ENCODE results near the gene CCNG1. TPM values are rescaled to one million over a fixed set of nuclear protein-coding genes. Genes with fewer than 3 reads are reported as not detected.

CCNG1 gene
- total RNA-seq, 1 donor from 2014 or later = 214 TPM

DNA sequence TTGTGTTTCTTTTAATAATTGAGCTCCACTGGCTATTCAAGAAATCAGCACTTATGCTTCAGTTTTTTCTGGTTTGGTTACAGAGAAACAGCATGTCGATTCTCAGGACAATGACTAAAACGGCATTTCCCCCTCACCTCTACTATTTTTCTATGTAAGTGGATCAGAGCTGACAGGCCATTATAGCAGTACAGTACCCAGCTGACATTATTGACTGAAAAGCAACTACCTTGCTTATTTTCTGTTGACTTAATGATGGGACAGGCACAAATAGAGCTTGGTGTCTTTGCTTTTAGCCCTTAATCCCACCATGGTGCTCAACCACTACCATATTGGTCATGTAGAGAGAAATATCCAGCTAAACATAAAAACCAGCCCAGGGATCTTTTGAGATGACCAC is 35.4 kb upstream of the CCNG1 start:
- Mint-ChIP-seq H3K4me1 (ENCODE audit: low read depth, unreplicated experiment) (no peaks in the 10 kb centered on the region), H3K36me3 (ENCODE audit: low read depth, unreplicated experiment) (no peaks in the 10 kb centered on the region), H3K27ac (ENCODE audit: unreplicated experiment) (no peak overlapping the region), H3K27me3 (ENCODE audit: low read depth, unreplicated experiment) (no peaks in the 10 kb centered on the region), H3K4me3 (ENCODE audit: unreplicated experiment) (no peak overlapping the region), H3K9me3 (ENCODE audit: unreplicated experiment) (no peaks in the 10 kb centered on the region)
- FAIRE-seq (no peak), DNase-seq (ENCODE audit: low read depth) (no peak)
- no peak overlapping the region for H2AFZ ChIP-seq (ENCODE audit: low read depth, low read length)
- H3K4me3 ChIP-seq (ENCODE audit: insufficient read depth, low read depth, low read length) = no peak overlapping the region
- no peaks in the 10 kb centered on the region for H3K27me3 ChIP-seq (ENCODE audit: insufficient read depth, low read length)
- no peak overlapping the region for H3K27ac ChIP-seq (ENCODE audit: low read depth, low read length)
- no peaks in the 10 kb centered on the region for H3K9me3 ChIP-seq (ENCODE audit: insufficient read depth, low read depth, low read length)
- H3K36me3 ChIP-seq (ENCODE audit: insufficient read depth, low read length) = no peaks in the 10 kb centered on the region
- no peak overlapping the region for H3K4me2 ChIP-seq (ENCODE audit: low read length)
- no peaks in the 10 kb centered on the region for H4K20me1 ChIP-seq (ENCODE audit: insufficient read depth, low read length)
- TF ChIP-seq CTCF (IDR thresholded peaks at IDR 0.05; ENCODE audit: insufficient read depth, low read depth, low read length) (no peak), EZH2 (IDR thresholded peaks at IDR 0.05; ENCODE audit: insufficient read depth, low read length) (no peak)
- H3K9ac ChIP-seq (ENCODE audit: low read length) = no peak overlapping the region
- H3K4me1 ChIP-seq (ENCODE audit: insufficient read depth, low read length) = no peaks in the 10 kb centered on the region
- H3K79me2 ChIP-seq (ENCODE audit: insufficient read depth, low read length) = no peaks in the 10 kb centered on the region

DNA sequence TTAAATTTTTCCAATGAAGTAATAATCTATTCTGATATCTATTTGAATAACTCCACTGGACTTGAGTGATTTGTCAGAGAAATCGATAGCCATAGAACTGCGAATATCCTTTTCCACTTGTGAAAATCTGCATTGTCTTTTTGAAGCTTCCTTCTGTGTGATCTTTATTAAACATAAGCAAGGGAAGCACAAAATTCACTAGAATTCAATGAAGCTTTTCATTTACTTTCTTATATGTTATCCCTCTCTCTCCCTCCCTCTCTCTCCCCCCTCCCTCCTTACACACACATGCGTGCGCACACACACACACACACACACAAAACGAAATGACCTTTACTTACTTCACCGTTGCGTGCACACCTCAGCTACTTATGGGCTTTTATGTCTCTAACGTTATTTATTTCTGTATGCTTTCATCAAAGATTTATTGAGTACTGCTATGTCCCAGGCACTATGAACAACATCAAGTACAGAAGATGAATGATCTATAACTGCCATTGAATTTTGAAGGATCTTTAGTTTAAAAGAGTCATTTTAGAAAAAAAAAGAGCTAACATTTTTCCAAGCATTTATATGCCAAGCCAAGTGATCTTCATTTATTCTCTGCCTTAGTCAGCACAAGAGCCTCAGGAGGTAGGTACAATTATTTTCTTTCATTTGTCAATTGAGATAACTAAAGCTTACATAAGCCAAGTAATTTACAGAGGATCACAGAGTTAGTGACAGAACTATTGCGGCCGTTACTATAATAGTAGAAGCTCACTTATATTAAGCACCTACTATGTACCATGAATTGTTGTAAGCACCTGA is 32.8 kb upstream of the CCNG1 start:
- peaks cover 12% of the 10 kb centered on the region for H3K4me1 Mint-ChIP-seq (ENCODE audit: low read depth, unreplicated experiment)
- Histone ChIP-seq H4K20me1 (ENCODE audit: insufficient read depth, low read length) (no peaks in the 10 kb centered on the region), H3K4me1 (ENCODE audit: insufficient read depth, low read length) (no peaks in the 10 kb centered on the region), H3K36me3 (ENCODE audit: insufficient read depth, low read length) (no peaks in the 10 kb centered on the region), H3K27me3 (ENCODE audit: insufficient read depth, low read length) (no peaks in the 10 kb centered on the region), H3K27ac (ENCODE audit: low read depth, low read length) (no peak overlapping the region), H3K79me2 (ENCODE audit: insufficient read depth, low read length) (no peaks in the 10 kb centered on the region), H3K4me3 (ENCODE audit: insufficient read depth, low read depth, low read length) (no peak overlapping the region), H2AFZ (ENCODE audit: low read depth, low read length) (no peak overlapping the region), H3K9ac (ENCODE audit: low read length) (no peak overlapping the region), H3K4me2 (ENCODE audit: low read length) (no peak overlapping the region), H3K9me3 (ENCODE audit: insufficient read depth, low read depth, low read length) (no peaks in the 10 kb centered on the region)
- DNase-seq (ENCODE audit: low read depth) (no peak), FAIRE-seq (no peak)
- no peaks in the 10 kb centered on the region for H3K36me3 Mint-ChIP-seq (ENCODE audit: low read depth, unreplicated experiment)
- no peak overlapping the region for H3K27ac Mint-ChIP-seq (ENCODE audit: unreplicated experiment)
- no peaks in the 10 kb centered on the region for H3K27me3 Mint-ChIP-seq (ENCODE audit: low read depth, unreplicated experiment)
- no peak overlapping the region for H3K4me3 Mint-ChIP-seq (ENCODE audit: unreplicated experiment)
- no peak for TF ChIP-seq CTCF (IDR thresholded peaks at IDR 0.05; ENCODE audit: insufficient read depth, low read depth, low read length)
- no peak for TF ChIP-seq EZH2 (IDR thresholded peaks at IDR 0.05; ENCODE audit: insufficient read depth, low read length)
- no peaks in the 10 kb centered on the region for H3K9me3 Mint-ChIP-seq (ENCODE audit: unreplicated experiment)

DNA sequence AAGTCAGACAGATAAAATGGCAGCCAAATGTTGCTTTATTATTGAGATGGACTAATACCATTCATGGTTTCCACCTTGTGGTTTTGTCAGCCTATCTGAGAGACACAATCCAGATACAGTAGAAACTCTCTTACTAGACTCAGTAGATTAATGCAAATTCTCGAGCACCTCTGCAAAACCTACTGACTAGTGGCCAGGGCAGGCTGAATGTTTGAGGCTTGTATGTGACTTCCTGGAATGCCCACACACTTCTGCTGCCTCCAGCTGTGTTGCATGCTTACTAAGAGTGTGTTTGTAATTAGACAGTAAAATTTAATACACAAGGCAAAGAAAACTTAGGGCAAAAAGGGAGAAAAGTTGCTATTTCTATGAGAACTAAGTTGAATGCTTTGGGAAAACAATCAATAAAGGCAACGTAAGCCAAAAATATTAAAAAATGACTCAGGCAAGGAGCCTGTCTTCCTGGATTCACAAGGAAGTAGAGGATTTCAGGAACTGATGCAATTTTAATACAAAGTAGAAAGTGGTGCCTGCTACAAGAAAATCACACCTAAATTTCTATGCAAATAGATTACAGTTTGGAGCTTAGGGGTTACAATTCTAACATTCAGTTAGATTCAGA is 30.2 kb upstream of the CCNG1 start:
- FAIRE-seq (no peak), DNase-seq (ENCODE audit: low read depth) (peak; percentile 64)
- no peaks in the 10 kb centered on the region for H3K27me3 ChIP-seq (ENCODE audit: insufficient read depth, low read length)
- H3K4me3 Mint-ChIP-seq (ENCODE audit: unreplicated experiment) = no peak overlapping the region
- H3K27ac Mint-ChIP-seq (ENCODE audit: unreplicated experiment) = peak overlapping the region; percentile 87
- H3K4me3 ChIP-seq (ENCODE audit: insufficient read depth, low read depth, low read length) = no peak overlapping the region
- no peaks in the 10 kb centered on the region for H3K79me2 ChIP-seq (ENCODE audit: insufficient read depth, low read length)
- no peaks in the 10 kb centered on the region for H3K4me1 ChIP-seq (ENCODE audit: insufficient read depth, low read length)
- no peak for TF ChIP-seq EZH2 (IDR thresholded peaks at IDR 0.05; ENCODE audit: insufficient read depth, low read length)
- no peak for TF ChIP-seq CTCF (IDR thresholded peaks at IDR 0.05; ENCODE audit: insufficient read depth, low read depth, low read length)
- no peaks in the 10 kb centered on the region for H3K36me3 Mint-ChIP-seq (ENCODE audit: low read depth, unreplicated experiment)
- H3K27me3 Mint-ChIP-seq (ENCODE audit: low read depth, unreplicated experiment) = no peaks in the 10 kb centered on the region
- no peaks in the 10 kb centered on the region for H4K20me1 ChIP-seq (ENCODE audit: insufficient read depth, low read length)
- H3K27ac ChIP-seq (ENCODE audit: low read depth, low read length) = no peak overlapping the region
- no peak overlapping the region for H2AFZ ChIP-seq (ENCODE audit: low read depth, low read length)
- no peaks in the 10 kb centered on the region for H3K36me3 ChIP-seq (ENCODE audit: insufficient read depth, low read length)
- peaks cover 2% of the 10 kb centered on the region for H3K9me3 Mint-ChIP-seq (ENCODE audit: unreplicated experiment)
- no peak overlapping the region for H3K9ac ChIP-seq (ENCODE audit: low read length)
- H3K9me3 ChIP-seq (ENCODE audit: insufficient read depth, low read depth, low read length) = no peaks in the 10 kb centered on the region
- H3K4me2 ChIP-seq (ENCODE audit: low read length) = peak overlapping the region; percentile 11
- peaks cover 12% of the 10 kb centered on the region for H3K4me1 Mint-ChIP-seq (ENCODE audit: low read depth, unreplicated experiment)

Measured in astrocyte (in vitro differentiated cells and primary cell).